CD1c-positive myeloid dendritic cell (primary cell): Measurements from ENCODE around the gene SH3BGRL3.

ENCODE experiments used
- DNase-seq: peaks from one replicate; pipeline ENCODE4 v3.0.0-alpha.2; 2016; ENCODE audit errors: extremely low spot score

Gene SH3BGRL3

GRCh38 chr1:26279456-26280332 lies at the start of gene SH3BGRL3:
SH3BGRL3 (plus strand) TSS chr1:26280086; CDS start chr1:26280156, 70 bp downstream.
- DNase-seq: peak; percentile 93

DNA sequence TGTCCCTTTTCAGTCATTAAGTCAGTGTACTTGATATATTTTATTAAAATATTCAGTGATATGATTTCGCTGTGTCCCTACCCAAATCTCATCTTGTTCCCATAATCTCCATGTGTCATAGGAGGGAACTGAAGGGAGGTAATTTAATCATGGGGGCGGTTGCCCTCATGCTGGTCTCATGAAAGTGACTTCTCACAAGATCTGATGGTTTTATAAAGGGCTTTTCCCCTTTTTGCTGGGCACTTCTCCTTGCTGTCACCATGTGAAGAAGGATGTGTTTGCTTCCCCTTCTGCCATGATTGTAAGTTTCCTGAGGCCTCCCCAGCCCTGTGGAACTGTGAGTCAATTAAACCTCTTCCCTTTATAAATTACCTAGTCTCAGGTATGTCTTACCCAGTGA lies 49.2 kb upstream of the SH3BGRL3 start:
- peak; percentile 72 for DNase-seq

- peak; percentile 99 for DNase-seq
Measured at GRCh38 chr1:26233903-26234643, 45.8 kb upstream of the SH3BGRL3 start, which contains the start of gene CEP85. CEP85 (plus strand) TSS chr1:26234200; CDS start chr1:26239784, 5,584 bp downstream.

DNA sequence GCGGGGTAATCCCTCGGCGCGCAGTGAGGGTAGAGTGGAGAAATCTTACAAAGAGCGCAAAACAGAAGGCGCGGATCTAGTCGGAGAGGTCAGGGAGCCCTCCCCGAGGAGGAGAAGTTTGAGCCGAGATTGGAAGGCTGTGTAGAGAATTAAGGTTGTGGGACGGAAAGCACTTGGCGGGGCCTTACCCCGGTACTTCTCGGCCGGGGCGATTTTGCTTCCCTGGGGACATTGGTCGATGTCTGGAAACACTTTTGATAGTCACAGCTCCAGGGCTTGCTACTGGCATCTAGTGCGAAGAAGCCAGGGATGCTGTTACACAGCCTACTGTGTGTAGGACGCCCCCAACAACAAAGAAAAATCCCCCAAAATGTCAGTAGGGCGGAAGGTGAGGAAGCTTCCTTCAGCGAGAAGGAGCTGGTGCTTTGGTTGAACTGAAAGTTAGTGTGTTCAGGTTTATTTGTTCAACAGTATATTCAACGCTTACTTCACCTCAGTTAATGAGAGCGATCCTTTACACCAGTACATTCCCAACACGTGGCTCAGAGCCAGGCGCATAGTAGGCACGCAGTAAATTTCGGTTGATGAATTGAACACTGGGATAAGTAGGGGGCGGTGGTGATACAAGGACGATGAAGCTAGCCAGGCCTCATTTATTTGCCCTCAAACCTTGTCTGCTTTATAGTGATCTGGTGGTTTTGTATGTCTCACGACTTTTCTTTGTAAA lies 45.1 kb upstream of the SH3BGRL3 start:
- DNase-seq: peak; percentile 17

DNA sequence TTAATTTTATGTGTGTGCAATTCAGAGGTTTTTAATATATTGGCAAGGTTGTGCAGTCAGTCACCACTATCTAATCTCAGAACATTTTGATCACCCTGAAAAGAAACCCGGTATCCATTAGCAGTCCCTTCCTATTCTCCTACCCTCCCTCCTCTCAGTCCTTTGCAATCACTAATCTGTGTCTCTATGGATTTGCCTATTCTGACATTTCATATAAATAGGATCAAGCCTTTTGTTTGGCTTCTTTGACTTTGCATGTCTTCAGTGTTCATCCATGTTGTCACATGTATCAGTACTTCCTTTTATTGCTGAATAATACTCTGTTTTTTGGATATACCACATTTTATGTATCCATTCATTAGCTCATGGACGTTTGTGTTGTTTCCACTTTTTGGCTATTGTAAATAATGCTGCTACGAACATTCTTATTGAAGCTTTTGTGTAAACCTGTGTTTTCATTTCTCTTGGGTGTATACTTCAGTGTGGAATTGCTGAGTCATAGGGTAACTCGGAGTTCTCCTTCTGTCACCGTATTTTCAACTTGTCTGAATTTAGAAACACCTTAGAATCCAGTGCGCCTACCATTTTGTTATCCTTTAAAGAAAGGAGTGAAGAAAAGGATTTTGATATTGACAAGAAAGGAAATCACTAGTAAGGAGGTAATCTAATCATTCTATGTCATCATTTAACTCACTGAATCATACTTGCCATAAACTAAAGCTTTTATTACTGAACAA lies 42.5 kb upstream of the SH3BGRL3 start:
- DNase-seq: peak; percentile 26

- DNase-seq: no peak
Measured at GRCh38 chr1:26239936-26240335, 40.0 kb upstream of the SH3BGRL3 start.

DNA sequence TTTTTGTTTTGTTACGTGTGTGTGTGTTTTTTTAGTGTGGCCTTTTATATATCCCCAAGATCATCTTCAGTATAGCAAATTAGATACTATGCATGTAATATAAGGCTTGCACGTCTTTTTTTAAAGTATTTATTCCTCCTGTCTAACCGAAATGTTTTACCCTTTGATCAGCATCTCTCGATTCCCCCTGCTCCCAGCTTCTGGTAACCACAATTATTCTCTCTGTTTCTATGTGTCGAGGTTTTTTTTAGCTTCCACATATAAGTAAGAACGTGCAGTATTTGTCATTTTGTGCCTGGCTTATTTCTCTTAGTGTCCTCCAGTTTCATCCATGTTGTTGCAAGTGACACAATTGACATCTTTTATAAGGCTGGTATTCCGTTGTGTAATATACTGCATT lies 27.2 kb upstream of the SH3BGRL3 start:
- no peak for DNase-seq

DNA sequence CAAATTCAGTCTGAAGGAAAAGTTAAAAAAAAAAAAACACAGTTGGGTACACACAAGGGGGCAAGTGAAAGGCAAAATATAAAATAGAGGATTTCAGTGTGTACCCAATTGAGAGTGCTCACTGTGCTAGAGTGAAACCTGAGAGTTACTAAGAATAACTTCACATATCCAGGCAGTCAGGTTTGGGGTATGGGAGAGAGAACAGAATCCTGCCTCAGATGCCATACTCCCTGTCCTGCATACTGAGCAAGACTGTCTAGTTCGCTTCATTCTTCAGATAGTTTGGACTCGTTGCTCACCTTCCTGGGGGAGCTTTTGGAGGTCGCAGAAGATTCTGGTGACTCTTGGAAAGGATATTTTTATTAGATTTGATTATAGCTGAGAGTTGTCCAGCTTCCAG lies 25.5 kb upstream of the SH3BGRL3 start:
- DNase-seq: no peak

DNA sequence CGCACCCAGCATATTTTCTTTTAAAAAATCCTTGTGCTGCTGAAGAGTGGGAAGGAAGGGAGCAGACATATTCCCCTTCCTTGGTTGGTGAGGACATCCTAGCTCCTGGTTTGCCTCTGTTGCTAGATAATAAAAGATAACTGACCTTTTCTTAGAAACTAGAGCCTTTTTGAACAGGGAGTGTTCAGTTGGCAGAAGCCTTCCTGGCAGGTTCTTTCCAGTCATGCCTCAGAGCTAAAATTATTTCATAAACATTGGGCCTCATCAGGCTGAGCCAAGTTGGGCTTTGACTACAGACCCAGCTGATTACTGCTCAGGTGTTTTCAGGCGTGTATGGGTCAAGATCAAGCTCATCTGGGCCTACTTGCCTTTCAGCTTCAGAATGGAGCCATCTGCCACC lies 22.7 kb upstream of the SH3BGRL3 start:
- no peak for DNase-seq

- DNase-seq: peak; percentile 44
Measured at GRCh38 chr1:26259005-26259404, 20.9 kb upstream of the SH3BGRL3 start.

DNA sequence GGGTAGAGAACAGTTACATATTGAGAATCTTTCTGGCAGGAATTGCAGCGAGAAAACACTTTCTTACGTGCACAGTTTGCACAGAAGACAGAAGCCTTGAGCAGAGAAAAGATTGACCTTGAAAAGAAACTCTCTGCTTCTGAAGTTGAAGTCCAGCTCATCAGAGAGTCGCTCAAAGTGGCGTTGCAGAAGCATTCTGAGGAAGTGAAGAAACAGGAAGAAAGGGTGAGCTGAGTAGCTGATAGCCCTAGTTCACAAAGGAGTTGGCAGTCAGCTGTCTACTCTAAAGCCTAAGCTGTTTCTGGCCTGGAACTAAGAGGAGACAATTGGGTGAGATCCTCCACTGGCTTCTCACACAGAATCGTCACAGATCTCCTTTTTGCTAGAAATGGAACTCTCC lies 20.3 kb upstream of the SH3BGRL3 start:
- peak; percentile 77 for DNase-seq

- no peak for DNase-seq
Measured at GRCh38 chr1:26263212-26263611, 16.7 kb upstream of the SH3BGRL3 start.

GRCh38 chr1:26265405-26265804 lies 14.5 kb upstream of the SH3BGRL3 start:
- DNase-seq: no peak

DNA sequence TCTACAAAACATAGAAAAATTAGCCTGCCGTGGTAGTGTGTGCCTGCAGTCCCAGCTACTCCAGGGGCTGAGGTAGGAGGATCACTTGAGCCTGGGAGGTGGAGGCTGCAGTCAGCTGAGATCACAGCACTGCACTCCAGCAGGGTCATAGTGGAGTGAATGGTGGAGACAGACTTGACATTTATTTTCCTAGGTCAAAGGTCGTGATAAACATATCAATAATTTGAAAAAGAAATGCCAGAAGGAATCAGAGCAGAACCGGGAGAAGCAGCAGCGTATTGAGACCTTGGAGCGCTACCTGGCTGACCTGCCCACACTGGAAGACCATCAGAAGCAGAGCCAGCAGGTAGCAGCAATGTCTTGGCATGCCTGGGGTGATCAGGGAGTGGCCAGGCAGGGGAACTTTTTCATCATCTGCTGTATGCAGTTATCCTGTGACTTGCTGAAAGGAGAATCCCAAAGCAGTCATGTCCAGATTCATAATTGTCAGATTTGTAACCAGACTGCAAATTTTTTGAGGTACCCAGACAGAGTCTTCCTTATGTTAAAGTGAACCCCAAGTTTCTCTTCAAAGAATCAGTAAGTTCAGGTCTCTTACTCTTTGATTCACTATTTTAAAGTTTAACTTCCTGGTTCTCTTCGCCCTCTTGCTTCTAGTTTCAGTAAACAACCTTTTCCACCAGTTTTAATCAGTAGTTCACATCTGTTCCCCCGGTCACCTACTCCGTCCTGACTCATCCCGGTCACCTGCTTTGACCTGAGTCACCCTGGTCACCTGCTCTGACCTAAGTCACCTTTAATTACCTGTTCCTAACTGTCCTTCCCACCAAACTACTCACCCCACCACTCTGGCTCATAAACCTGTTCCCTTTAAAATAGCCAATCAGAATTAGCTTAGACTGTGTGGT lies 11.3 kb upstream of the SH3BGRL3 start:
- DNase-seq: no peak

DNA sequence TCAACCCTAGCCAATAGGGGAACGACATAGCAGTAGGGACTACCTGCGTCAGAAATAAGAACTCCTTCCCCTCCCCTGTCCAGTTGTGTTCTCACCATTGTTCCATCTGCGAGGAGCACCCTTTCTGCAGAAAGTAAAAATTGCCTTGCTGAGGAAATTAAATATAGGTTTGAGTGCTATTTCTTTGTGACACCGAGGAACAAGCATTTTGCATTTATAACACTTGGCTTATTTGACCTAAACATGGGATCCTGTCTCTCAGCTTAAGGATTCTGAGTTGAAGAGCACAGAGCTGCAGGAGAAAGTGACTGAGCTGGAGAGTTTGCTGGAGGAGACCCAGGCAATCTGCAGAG lies 10.7 kb upstream of the SH3BGRL3 start:
- DNase-seq: no peak

DNA sequence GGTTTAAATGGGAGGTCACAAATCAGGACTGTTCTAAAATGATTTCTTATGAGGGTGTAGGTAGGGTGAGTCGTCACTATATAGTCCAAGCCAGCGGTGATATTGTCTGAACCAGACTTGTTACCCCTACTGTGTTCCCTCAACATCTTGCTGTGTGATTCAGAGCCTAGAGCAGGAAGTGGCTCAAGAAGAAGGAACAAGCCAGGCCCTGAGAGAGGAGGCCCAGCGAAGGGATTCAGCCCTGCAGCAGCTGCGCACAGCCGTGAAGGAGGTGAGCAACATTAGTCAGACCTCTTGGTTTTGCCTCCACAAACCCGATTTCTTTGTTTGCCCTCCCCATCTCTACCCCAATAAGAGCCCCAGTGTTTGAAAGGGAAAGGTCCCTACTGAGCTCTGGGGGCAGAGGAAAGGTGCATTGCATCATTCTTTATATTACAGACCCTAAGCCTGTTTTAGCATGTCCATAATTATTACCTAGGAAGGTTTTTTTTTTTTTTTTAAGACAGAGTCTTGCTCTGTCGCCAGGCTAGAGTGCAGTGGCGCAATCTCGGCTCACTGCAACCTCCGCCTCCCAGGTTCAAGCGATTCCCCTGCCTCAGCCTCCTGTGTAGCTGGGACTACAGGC lies 5.0 kb upstream of the SH3BGRL3 start:
- DNase-seq: peak; percentile 82

DNA sequence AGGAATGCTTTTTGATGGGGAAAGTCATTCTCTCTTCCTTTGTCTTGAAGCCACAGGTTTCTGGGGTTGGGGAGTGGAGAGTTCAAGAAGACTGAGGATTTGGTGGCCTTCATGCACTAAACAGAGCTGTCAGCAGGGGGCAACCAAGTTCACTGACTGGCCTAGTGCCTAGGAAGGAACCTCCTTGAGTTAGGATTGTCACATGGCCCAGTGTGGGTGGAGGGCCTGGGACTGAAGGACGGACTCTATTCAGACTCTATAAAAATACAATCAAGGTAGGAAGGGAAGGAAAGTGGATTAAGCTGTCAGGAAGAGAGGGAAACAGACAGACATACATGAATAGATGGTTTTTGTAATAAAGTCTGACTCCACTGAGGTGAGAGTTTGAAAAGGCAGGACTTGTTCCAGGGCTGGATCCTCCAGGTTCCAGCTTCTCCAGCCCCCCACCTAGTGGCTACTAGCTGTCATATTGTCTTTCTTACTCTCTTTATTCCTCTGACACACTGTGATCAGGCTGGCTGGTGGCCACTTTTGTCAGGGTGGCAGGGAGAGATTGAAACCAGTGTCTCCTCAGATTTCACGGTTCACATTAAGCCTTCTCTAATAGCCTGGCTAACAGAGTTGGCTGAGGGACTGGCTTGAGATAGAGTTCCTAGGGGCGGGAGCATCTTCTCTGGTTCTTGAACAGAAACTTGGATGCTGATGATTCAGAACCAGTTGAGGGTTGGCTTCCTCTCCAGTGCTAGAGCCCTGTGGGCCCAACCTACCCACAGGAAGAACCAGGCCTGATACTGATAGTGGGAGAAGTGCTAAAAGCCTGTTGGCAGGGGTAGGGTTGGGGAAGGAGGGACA lies 4.1 kb upstream of the SH3BGRL3 start:
- DNase-seq: peak; percentile 96

GRCh38 chr1:26276432-26276838 lies 3.5 kb upstream of the SH3BGRL3 start:
- DNase-seq: no peak

DNA sequence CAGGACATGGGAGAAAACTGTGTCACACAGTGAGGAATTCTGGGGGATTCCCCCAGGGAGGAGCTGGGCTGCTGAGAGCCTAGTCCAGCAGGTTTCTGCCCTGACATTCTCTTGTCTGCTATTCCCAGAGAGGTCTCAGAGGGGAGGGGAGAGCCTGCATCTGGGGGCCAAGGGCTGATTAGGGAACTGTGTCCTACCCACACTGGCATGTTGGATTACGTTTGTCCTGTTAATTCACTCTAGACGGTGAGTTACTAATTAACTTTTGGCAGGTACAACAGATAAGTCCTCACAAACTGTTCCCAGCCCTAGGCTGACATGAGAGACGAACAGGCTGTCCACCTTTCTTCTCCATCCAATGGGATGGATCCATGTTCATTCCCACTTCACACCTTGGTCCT lies 2.6 kb upstream of the SH3BGRL3 start:
- no peak for DNase-seq
